ENCODE results near the gene MRPL18.

- TF ChIP-seq CTCF (IDR thresholded peaks at IDR 0.05) (no peak), POLR2AphosphoS5 (IDR thresholded peaks at IDR 0.05) (no peak), EP300 (IDR thresholded peaks at IDR 0.05) (no peak), POLR2A (IDR thresholded peaks at IDR 0.05) (no peak)
Measured at GRCh38 chr6:159833556-159833955, 43.3 kb downstream of the MRPL18 start.
